ENCODE measurements around the gene C10orf105.

The C10orf105 gene

GRCh38 chr10:71719464-71720201 lies at the start of gene C10orf105:
TSS of gene C10orf105 (minus strand) at chr10:71719778. CDS start at chr10:71716337, 3,441 bp downstream.
- FAIRE-seq: no peak

- FAIRE-seq: no peak
Measured at GRCh38 chr10:71767420-71768035, 48.0 kb upstream of the C10orf105 start.

- FAIRE-seq: no peak
Measured at GRCh38 chr10:71766717-71767419, 47.3 kb upstream of the C10orf105 start.

GRCh38 chr10:71765906-71766716 lies 46.5 kb upstream of the C10orf105 start:
- FAIRE-seq: no peak

- FAIRE-seq: no peak
Measured at GRCh38 chr10:71765176-71765904, 45.8 kb upstream of the C10orf105 start.

GRCh38 chr10:71763352-71764127 lies 44.0 kb upstream of the C10orf105 start:
- no peak for FAIRE-seq

- no peak for FAIRE-seq
Measured at GRCh38 chr10:71762324-71762723, 42.7 kb upstream of the C10orf105 start.

- FAIRE-seq: no peak
Measured at GRCh38 chr10:71761541-71762113, 42.0 kb upstream of the C10orf105 start.

GRCh38 chr10:71761105-71761511 lies 41.5 kb upstream of the C10orf105 start:
- no peak for FAIRE-seq

- FAIRE-seq: no peak
Measured at GRCh38 chr10:71757399-71757922, 37.9 kb upstream of the C10orf105 start.

GRCh38 chr10:71756311-71757191 lies 37.0 kb upstream of the C10orf105 start:
- FAIRE-seq: no peak

- no peak for FAIRE-seq
Measured at GRCh38 chr10:71755179-71755879, 35.8 kb upstream of the C10orf105 start.

GRCh38 chr10:71754562-71754961 lies 35.0 kb upstream of the C10orf105 start:
- FAIRE-seq: no peak

GRCh38 chr10:71753960-71754505 lies 34.5 kb upstream of the C10orf105 start:
- FAIRE-seq: no peak

- FAIRE-seq: no peak
Measured at GRCh38 chr10:71753091-71753959, 33.7 kb upstream of the C10orf105 start.

- no peak for FAIRE-seq
Measured at GRCh38 chr10:71752391-71753090, 33.0 kb upstream of the C10orf105 start.
